ENCODE measurements around the gene MTCL1.

Gene MTCL1

DNA sequence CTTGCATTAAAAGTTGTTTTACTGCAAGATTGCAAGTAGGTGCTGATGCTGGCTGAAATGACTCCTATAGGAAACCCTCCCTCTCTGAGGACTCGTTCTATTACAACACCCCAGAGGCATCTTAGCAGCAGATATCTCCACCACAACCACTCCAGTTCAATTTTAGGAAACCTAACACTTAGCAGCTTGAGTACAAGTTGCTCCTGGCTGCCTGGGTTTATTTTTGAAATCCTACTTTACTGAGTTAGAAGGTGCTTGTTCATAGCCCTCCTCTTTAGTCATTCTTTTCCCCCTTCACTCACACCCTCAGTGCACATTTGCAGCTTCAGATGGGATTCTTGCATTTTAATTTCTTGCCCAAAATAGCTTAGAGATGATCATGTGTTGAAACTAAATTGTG is 111.5 kb downstream of the MTCL1 start:
- DNase-seq, result no peak

DNA sequence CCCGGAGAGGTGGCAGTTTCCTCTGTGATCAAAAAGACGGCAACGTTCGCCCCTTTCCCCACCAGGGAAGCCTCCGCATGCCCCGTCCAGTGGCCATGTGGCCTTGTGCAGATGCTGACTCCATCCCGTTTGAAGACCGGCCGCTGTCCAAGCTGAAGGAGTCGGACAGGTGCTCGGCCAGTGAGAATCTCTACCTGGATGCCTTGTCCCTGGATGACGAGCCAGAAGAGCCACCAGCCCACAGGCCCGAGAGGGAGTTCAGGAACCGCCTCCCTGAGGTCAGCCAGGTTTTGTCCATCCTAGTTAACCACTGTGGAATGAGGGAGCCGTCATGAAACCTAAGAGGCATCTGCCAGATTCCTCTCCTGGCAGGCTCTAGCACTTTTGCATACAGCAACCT is 113.6 kb downstream of the MTCL1 start:
- DNase-seq, result no peak

DNA sequence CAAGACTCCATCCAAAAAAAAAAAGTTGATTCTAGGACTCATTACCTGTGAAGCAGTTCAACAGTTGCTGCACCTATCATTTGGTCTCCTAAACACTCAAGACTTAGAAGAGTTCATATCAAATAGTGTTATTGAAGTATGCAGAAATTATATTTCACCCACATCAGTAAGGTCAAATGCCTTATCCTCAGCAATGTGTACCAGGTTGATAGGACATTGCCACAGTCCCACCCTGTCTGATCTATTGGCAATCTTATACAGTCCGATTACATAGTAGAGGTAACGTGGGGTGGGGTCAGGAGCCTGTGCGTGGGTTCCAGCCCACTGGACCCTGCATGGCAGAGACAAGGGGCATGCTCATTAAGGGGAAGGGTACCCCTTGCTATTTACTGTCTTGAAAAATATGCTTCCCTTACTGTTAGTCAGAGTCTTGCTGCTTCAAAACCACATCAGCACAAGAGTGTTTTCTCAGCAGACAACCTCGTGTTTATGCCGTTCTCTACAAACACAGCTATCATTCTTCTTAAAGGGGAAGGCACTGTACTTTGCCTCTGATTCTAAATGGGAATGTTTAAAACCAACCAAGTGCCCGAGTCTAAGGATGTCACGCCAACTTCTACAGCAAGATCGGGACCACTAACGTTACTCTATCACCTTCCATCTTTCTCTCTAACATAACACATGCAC is 115.2 kb downstream of the MTCL1 start:
- DNase-seq, result no peak

DNA sequence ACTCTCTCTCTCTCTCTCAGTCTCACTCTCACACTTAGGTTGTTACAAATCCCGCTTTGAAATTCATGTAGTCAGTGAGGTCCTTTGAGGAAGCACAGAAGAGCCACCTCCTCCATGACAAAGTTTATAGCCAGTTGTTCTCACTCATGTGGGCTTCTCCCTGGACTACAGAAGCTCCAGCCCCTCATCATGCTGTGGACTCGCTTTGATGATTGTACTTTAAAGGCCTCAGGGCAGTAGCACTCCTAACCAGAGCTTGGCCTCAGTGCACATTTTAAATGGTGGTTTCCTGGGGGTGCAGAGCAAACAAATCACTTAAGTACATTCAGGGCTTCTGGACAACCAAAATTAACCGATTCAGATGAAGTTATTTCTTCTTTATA is 115.7 kb downstream of the MTCL1 start:
- DNase-seq, result no peak

DNA sequence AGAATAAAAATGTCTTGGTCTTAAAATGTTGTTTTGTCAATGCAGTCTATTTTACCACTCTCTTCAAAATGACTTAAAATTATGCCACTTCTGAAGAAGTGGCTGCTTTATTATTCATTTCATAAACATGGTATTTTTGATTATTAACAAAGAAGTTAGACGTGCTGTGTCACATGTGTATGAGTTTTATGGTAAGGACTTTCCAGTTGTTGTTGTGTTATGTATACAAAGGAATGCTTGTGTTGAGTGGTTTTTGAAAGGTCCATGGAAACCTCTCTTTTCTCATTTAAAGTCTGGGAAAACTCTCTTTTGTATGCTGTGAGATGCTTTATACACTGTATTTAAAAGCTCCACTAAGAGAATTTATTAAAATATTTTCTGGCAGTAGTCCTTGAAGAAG is 116.2 kb downstream of the MTCL1 start:
- no peak for DNase-seq

DNA sequence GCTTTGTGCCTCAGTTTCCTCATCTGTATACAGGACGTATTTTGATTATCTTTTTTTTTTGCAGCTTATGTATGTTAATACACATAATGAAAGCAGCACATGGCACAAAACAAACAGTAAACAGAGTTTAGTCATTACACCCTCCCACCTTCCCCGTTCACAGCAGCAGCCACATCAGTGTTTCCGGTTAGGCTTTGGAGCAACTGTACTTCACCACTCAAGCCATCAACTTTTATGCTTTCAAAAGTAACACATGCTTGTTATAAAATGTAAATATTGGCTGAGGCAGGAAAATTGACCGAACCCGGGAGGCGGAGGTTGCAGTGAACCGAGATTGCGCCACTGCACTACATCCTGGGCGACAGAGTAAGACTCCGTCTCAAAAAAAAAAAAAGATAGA is 117.3 kb downstream of the MTCL1 start:
- no peak for DNase-seq

DNA sequence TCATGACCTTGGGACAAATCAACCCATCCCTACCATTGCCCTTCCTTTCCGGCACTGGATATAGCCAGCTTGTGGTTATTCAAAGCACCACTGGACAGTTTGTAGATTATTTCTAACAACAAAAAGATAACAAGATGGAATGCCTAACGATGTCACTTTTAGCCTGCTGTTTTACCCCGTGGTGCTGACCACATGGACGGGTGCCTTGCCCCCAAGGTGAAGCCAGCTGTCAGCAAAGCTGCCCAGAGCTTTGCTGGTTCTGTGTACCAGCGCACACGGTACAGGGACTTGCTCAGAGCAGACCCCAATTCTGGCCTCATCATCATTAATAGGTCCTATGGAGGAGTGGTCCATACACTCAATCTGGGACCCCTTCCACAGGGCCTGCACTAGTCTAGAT is 118.2 kb downstream of the MTCL1 start:
- DNase-seq, result no peak

DNA sequence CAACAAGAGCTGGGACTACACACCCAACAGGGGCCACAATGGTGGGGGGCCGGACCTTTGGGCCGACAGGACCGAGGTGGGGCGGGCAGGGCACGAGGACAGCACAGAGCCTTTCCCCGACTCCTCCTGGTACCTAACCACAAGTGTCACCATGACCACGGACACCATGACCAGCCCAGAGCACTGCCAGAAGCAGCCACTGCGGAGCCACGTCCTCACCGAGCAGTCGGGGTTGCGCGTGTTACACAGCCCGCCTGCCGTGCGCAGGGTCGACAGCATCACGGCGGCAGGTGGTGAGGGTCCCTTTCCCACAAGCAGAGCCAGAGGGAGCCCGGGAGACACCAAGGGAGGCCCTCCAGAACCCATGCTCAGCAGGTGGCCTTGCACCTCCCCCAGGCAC is 119.5 kb downstream of the MTCL1 start:
- DNase-seq, result no peak

DNA sequence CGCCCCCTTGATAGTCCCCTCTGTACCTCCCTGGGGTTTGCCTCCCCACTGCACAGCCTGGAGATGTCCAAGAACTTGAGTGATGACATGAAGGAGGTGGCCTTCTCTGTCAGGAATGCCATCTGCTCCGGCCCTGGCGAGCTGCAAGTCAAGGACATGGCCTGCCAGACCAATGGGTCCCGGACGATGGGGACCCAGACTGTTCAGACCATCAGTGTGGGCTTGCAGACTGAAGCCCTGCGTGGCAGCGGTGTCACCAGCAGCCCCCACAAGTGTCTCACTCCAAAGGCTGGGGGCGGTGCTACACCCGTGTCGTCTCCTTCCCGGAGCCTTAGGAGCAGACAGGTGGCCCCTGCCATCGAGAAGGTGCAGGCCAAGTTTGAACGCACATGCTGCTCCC is 119.9 kb downstream of the MTCL1 start:
- DNase-seq, result no peak

DNA sequence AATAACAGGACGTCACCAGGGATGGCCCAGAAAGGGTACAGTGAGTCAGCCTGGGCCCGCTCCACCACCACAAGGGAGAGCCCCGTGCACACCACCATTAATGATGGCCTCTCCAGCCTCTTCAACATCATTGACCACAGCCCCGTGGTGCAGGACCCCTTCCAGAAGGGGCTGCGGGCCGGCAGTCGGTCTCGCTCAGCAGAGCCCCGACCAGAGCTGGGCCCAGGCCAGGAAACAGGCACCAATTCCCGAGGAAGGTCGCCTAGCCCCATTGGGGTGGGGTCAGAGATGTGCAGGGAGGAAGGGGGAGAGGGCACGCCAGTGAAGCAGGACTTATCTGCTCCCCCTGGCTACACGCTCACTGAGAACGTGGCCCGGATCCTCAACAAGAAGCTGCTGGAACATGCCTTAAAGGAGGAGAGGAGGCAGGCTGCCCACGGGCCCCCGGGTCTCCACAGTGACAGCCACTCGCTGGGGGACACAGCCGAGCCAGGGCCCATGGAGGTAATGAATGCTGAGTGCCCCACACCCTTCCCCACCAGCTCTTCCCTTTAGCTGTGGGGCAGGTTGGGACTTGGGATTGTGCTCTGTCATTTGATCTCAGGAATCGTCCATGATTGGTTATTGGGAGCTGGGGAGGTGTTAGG is 120.5 kb downstream of the MTCL1 start:
- DNase-seq, result no peak

DNA sequence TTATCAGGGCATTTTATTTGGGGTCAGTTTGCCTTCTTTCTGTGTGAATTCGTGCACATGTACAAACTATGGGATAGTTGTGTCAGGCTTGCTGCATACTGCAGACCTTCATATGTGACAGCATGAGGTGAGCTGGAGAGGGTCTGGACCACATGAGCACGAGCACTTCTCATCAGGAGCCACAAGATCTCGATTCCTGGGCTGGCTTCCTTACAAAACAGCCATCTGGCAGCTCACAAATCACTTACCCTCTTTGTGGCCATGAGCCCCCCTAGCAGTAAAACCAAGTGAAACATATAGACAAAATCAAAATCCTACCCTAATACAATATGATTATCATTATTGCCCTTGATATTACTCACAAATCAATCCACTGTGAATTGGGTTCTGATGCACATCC is 121.2 kb downstream of the MTCL1 start:
- DNase-seq, result no peak

DNA sequence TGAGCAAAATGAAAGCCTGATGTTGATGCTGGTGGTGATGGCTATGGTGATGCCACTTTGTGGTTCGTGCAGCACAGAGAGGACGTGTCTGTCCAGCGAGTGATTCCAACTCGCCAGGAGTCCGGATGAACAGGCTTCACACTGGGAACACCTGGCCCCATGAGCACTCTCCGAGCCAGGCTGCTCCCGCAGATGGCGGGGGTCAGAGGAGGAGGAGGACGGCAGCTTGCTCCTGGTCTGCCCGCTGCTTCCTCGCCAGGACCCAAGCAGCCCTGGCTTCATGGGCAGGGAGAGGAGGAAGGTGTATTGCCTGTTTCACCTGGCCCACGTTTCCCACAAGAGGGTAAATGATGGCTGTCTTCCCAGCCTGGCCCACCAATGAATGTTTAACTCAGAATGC is 121.6 kb downstream of the MTCL1 start:
- no peak for DNase-seq

DNA sequence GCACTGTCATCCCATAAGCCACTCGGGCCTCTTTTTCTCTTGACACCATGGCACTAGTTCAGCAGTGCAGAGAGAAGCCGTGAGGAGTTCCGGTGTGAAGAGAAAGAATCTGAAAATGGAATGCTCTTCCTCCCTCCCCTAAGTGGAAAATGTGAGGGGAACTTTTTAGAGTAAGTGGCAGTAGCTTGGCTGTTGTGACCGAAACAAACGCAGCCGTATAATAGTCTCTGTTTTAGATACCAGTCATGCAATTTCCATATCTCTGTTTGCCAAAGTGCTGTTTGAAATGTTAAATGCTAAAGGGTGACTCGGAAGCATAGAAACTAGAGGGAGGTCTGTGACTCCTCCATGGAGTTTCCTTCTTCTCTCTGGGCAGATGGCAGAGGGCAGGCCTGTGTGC is 122.9 kb downstream of the MTCL1 start:
- no peak for DNase-seq

DNA sequence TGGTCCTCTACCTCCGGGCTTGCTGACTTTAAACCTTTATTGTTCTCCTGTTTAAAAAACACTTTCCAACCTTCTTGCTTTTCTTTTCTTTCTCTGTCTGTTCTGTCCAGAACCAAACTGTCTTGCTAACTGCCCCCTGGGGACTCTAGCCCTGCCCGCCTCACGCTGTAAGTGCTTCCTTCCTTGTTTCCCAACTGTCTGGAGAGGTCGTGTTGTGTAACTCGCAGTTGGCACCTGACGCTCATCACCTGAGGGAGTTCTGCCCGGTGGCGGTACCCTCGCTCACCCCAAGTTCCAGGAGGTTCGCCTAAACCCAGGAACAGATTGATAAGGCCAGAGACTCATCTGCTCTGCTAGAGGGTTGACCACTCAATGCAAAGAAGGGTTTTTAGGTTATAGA is 123.4 kb downstream of the MTCL1 start:
- DNase-seq, result no peak

DNA sequence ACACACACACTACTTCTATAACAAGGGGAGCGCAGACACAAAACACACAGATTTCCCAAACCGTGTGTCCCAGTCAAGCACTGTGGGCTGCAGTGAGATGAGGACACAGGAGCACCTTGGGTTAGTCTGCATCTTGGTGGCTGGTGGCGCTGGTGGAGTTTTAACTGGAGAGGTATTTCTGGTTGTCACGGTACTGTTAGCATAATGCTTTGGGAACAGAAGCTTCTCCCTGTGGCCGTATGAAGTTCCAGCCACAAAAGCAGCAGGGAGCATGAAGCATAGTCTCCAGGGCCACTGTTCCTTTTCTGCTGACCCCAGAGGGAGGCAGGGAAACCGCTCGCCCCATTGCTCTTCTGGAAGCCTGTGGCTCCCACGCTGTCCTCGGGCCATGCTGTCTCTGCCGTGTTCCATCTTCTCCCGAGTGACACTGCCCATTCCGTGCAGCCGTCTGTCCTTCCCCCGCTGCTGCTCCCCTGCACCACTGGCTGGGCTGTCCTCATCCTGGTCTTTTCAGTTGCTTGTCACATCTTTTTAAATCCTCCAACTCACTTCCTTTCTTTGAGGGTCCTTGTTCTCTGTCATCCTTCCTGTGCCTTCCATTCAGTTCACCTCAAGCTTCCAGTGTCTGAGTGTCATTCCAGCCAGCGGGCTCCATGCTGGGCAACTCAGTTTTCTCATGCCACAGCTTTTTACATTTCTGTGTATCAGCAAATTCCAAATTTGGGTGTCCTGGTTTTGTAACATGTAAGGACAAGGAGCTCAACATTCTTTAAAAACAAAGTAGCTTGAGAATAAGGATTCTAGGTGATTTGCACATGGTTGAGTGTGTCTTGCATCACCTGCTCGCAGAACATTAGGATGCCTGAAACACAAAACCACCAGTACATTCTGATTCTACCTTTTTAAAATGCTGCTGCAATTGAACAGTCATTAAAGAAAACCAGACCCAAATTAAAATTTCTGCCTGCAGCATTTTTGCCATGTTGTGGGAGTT is 125.0 kb downstream of the MTCL1 start:
- DNase-seq, result no peak

DNA sequence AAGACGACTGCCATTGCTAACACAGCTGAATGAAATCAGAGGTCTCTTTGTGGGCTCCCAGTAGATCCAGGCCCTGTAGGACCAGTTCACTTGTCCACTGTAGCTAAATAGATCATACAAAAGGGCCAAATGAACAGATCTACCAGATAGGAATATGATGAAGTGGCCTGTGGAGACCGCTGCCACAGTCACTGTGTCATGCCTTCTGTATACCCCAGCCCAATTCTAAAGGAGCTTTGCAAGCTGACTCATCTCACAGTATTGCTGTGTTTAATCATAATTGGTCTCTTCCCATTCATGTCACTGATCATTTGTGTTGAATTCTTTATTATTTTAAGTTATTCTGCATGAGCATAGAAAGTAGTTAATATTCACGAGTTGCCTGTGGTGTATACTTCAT is 125.8 kb downstream of the MTCL1 start:
- no peak for DNase-seq

DNA sequence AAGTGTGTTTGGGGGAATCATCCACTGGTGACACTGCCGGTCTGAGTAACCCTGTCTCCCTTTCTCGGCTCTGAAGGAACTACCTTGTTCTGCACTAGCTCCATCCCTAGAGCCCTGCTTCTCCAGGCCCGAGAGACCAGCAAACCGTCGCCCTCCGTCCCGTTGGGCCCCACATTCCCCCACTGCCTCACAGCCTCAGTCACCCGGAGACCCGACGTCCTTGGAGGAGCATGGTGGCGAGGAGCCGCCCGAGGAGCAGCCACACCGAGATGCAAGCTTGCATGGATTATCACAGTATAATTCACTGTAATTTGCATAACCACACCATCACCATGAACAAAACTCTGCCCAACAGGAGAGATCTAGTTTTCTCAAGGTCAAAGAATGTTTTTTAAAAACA is 126.2 kb downstream of the MTCL1 start:
- no peak for DNase-seq

DNA sequence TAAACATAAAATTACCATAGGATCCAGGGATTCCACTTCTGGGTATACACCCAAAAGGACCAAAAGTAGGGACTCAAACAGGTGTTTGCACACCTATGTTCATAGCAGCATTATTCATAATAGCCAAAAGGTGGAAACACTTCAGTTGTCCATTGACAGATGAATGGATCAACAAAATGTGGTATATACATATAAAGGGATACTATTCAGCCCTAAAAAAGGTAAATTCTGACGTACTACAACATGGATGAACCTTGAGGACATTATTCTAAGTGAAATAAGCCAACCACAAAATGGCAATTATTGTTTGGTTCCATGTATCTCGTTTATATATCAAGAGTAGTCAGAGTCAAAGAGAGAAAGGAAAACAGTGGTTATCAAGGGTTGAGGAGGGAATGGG is 128.1 kb downstream of the MTCL1 start:
- DNase-seq, result no peak

DNA sequence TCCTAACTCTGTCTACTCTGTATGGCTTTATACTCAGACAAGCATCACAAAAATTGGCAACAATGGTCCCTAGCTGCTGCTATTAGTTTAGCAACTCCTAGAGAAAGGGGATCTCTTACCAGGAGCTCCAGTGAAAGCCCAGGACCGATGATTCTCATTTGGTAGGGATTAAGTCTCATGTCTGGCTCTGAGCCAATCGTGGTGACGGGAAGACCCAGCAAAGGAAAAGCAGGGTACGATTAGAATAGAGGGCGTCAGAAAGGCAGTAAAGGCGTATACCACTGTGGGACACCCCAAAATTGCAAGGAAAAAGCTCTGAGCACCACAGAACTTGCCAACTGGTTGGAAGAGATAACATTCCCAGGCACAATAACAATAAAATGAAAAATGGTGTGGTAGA is 129.5 kb downstream of the MTCL1 start:
- no peak for DNase-seq

DNA sequence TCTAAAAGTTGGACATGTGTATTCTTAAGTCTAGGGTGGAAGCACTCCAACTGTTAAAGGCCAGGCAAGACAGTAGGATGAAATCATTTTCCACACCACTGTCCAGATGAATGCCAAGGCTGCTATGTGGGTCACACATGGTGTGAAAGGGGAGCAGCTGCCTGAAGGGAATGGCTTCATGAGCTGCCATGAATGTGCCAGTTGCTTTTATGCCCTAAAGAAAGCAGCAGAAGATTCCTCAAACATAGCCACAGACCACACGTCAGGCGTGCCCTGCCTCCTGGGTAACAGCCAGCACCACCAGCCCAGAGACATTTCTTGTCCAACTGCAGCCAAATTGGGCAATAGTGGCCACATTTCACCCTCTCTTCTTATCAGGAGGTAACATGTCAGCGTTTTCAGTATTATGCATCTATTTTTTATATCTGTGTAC is 130.2 kb downstream of the MTCL1 start:
- DNase-seq, result no peak

DNA sequence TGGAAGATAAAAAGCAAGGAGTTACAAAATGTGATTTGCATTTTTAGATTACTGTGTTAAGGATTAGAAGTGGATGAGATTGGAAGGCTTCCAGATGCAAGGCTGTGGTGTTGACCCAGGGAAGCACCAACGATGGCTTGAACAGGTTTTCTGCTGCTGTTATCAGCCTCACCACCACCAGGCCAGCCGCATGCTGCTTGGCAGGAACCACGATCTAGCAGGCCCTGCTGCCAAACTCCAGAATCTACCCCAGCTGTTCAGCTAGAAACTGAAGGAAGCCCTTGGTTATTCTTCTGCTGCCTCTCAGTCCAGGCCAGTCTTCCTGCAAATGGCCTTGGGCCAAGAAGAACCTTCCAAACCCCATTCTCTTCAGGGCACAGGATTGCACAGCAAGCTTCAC is 133.9 kb downstream of the MTCL1 start:
- DNase-seq, result no peak

DNA sequence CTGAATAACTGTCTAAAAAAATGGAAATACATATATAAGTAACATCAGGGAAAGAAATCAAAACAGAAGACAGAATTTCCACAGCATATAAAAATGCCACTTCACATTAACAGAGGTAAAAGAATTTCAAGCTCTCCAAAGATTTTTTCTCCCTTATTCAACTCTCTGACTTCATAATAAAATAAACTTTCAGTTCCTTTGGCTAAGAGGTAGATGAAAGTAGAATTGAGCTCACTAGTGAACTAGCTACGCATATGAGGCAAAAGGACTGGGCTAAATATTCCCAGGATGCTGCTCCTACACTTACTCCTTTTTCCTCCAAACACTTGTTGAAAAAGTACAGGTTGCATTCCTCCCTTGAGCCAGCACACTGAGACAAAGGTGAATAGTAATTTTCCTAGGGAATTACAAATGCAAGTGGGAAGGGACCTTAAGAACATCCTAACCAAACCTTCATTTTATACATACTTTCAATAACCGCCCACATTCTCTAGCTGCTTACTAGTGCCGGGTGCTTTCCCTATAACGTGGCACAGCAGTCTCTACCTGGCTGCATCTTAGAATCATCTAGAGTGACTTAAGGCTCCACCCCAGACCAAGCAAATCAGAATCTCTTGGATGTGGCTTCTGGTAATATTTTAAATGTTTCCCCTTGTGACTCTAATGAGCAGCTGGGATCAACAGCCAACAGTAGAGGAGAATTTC is 136.6 kb downstream of the MTCL1 start:
- DNase-seq, result no peak

DNA sequence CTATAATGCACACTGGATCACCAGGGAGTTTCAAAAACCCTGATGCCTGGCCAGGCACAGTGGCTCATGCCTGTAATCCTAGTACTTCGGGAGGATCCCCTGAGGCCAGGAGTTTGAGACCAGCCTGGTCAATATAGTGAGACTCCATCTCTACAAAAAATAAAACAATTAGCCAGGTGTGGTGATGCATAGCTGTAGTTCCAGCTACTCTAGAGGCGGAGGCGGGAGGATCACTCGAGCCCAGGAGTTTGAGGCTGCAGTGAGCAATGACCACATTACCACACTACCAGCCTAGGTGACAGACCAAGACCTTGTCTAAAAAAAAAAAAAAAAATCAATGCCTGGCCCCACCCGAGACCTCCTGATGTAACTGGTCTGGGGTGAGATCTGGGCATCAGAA is 137.2 kb downstream of the MTCL1 start:
- DNase-seq, result no peak
